H1 (cell line): ENCODE measurements around the gene EPG5. TPM values are rescaled to one million over a fixed set of nuclear protein-coding genes. Genes with fewer than 3 reads are reported as not detected.

ENCODE experiments used
- CTCF ChIA-PET: fragments of 300-600 bp; sonication (Branson Sonifier 250); formaldehyde crosslinking; loops from one replicate; lab custom pipeline; 2021; ENCODE audit not compliant: partially characterized antibody; lab: Charles Lee
- POLR2A ChIA-PET: fragments of 300-600 bp; sonication (Branson Sonifier 250); formaldehyde crosslinking; loops from one replicate; lab custom pipeline; 2021; ENCODE audit warnings: inconsistent platforms; ENCODE audit not compliant: partially characterized antibody; lab: Charles Lee
- DNase-seq, 2 experiments: peaks; one replicate each; pipeline versions ENCODE4 v3.0.0 to v3.0.0-alpha.2; 2010 to 2022; ENCODE audit warnings: low spot score in 2 of 2, low read depth in 1 of 2, mixed read lengths in 1 of 2
- FAIRE-seq: peaks from 2 replicates; lab custom pipeline; 2011; peaks lifted over from hg19 to GRCh38; lab: Jason Lieb, UNC
- H2AFZ ChIP-seq: 2 replicates; pipeline ENCODE4 v1.8.1; 2012; ENCODE audit warnings: low read length, inconsistent platforms
- H2AK5ac ChIP-seq: 2 replicates; pipeline ENCODE4 v1.6.1; 2013; ENCODE audit warnings: low read depth, low read length
- H2BK120ac ChIP-seq: replicated peaks from 2 replicates; pipeline ENCODE3; 2013; ENCODE audit warnings: low read depth, low read length, inconsistent platforms
- H2BK12ac ChIP-seq: 2 replicates; pipeline ENCODE4 v1.6.1; 2013; ENCODE audit warnings: low read depth, low read length
- H2BK15ac ChIP-seq: 2 replicates; pipeline ENCODE4 v1.6.1; 2013; ENCODE audit warnings: low read length
- H2BK20ac ChIP-seq: 2 replicates; pipeline ENCODE4 v1.6.1; 2013; ENCODE audit warnings: low read length
- H2BK5ac ChIP-seq: 2 replicates; pipeline ENCODE4 v1.6.1; 2013; ENCODE audit warnings: low read depth, low read length
- H3K14ac ChIP-seq: 2 replicates; pipeline ENCODE4 v1.6.1; 2013; ENCODE audit warnings: inconsistent platforms; ENCODE audit not compliant: insufficient read length
- H3K18ac ChIP-seq: 2 replicates; pipeline ENCODE4 v1.6.1; 2013; ENCODE audit warnings: low read length; ENCODE audit errors: extremely low read depth
- H3K23ac ChIP-seq: 2 replicates; pipeline ENCODE4 v1.6.1; 2013; ENCODE audit warnings: inconsistent platforms; ENCODE audit not compliant: insufficient read length
- H3K23me2 ChIP-seq: 2 replicates; pipeline ENCODE4 v1.6.1; 2013; ENCODE audit warnings: low read depth, low read length
- H3K27ac ChIP-seq: 2 replicates; pipeline ENCODE4 v1.6.1; 2011; ENCODE audit warnings: low read depth, low read length, inconsistent platforms
- H3K27me3 ChIP-seq, 4 experiments: replicated peaks in 1 of 4; 1 replicate in 1 of 4; 2 replicates in 3 of 4; pipeline versions ENCODE4 v1.6.1 to v1.8.1; 2011 to 2013; ENCODE audit warnings: low read length in 3 of 4, mild to moderate bottlenecking in 3 of 4, inconsistent platforms in 2 of 4, mixed read lengths in 2 of 4, moderate library complexity in 1 of 4; ENCODE audit not compliant: control insufficient read depth in 3 of 4, insufficient read depth in 3 of 4; ENCODE audit errors: extremely low read depth in 1 of 4
- H3K36me3 ChIP-seq, 4 experiments: 2 replicates each; pipeline versions ENCODE4 v1.6.1 to v1.8.1; 2011 to 2013; ENCODE audit warnings: mild to moderate bottlenecking in 4 of 4, low read length in 3 of 4, moderate library complexity in 2 of 4, control low read depth in 1 of 4, inconsistent platforms in 1 of 4; ENCODE audit not compliant: insufficient read depth in 4 of 4, control insufficient read depth in 2 of 4
- H3K4ac ChIP-seq: replicated peaks from 2 replicates; pipeline ENCODE3; 2013; ENCODE audit warnings: low read length, low read depth, mixed read lengths, inconsistent platforms; ENCODE audit not compliant: insufficient read length
- H3K4me1 ChIP-seq, 4 experiments: replicated peaks in 1 of 4; 1 replicate in 1 of 4; 2 replicates in 3 of 4; pipeline versions ENCODE4 v1.6.1 to v1.8.1; 2011 to 2013; ENCODE audit warnings: low read length in 3 of 4, inconsistent platforms in 2 of 4, mixed read lengths in 1 of 4; ENCODE audit not compliant: insufficient read depth in 4 of 4, control insufficient read depth in 3 of 4
- H3K4me2 ChIP-seq, 2 experiments: 2 replicates each; pipeline versions ENCODE4 v1.6.1 to v1.8.1; 2011 to 2013; ENCODE audit warnings: low read depth in 2 of 2, low read length in 2 of 2, control low read depth in 1 of 2, inconsistent platforms in 1 of 2, mild to moderate bottlenecking in 1 of 2; ENCODE audit not compliant: insufficient read depth in 1 of 2
- H3K4me3 ChIP-seq, 4 experiments: fragments of 200-600, 300-600 bp in 1 of 4; sonication (generic), shearing (Covaris generic), sonication (Bioruptor Twin) in 1 of 4; 2 replicates each; pipeline versions ENCODE4 v1.5.1 to v1.8.1; 2011 to 2016; ENCODE audit warnings: low read length in 4 of 4, low read depth in 3 of 4, control low read depth in 2 of 4, inconsistent platforms in 2 of 4, mild to moderate bottlenecking in 2 of 4, mixed read lengths in 1 of 4, moderate library complexity in 1 of 4; ENCODE audit not compliant: insufficient read depth in 2 of 4; ENCODE audit errors: extremely low read depth in 1 of 4
- H3K56ac ChIP-seq: replicated peaks from 2 replicates; pipeline ENCODE3; 2013; ENCODE audit warnings: low read depth, mild to moderate bottlenecking, mixed read lengths, low read length, inconsistent platforms; ENCODE audit not compliant: insufficient read length
- H3K79me1 ChIP-seq: 2 replicates; pipeline ENCODE4 v1.6.1; 2013; ENCODE audit warnings: low read depth, low read length, control low read depth
- H3K79me2 ChIP-seq, 2 experiments: 2 replicates each; pipeline versions ENCODE4 v1.6.1 to v1.8.1; 2012 to 2013; ENCODE audit warnings: low read length in 2 of 2, mild to moderate bottlenecking in 2 of 2, inconsistent platforms in 1 of 2; ENCODE audit not compliant: insufficient read depth in 2 of 2, control insufficient read depth in 1 of 2
- H3K9ac ChIP-seq, 4 experiments: replicated peaks in 1 of 4; 1 replicate in 1 of 4; 2 replicates in 3 of 4; pipeline versions ENCODE4 v1.6.1 to v1.8.1; 2011 to 2013; ENCODE audit warnings: low read depth in 3 of 4, low read length in 3 of 4, control low read depth in 2 of 4, mild to moderate bottlenecking in 2 of 4, moderate library complexity in 2 of 4, inconsistent platforms in 1 of 4; ENCODE audit errors: extremely low read depth in 1 of 4
- H3K9me3 ChIP-seq, 2 experiments: 2 replicates each; pipeline versions ENCODE4 v1.6.1 to v1.8.1; 2012 to 2013; ENCODE audit warnings: mild to moderate bottlenecking in 2 of 2, moderate library complexity in 2 of 2, control low read depth in 1 of 2, inconsistent platforms in 1 of 2, low read depth in 1 of 2, low read length in 1 of 2, mixed read lengths in 1 of 2; ENCODE audit not compliant: insufficient read depth in 2 of 2
- H4K20me1 ChIP-seq, 2 experiments: replicated peaks in 1 of 2; 2 replicates each; pipeline versions ENCODE3 to v1.8.1; 2011 to 2013; ENCODE audit warnings: inconsistent platforms in 2 of 2, low read length in 2 of 2, mild to moderate bottlenecking in 1 of 2; ENCODE audit not compliant: insufficient read depth in 2 of 2, control insufficient read depth in 1 of 2
- H4K5ac ChIP-seq: 2 replicates; pipeline ENCODE4 v1.6.1; 2013; ENCODE audit warnings: low read length, low read depth, mixed read lengths, inconsistent platforms; ENCODE audit not compliant: insufficient read length
- H4K8ac ChIP-seq: 2 replicates; pipeline ENCODE4 v1.8.0; 2013; ENCODE audit warnings: mild to moderate bottlenecking, moderate library complexity, low read length, inconsistent platforms; ENCODE audit not compliant: insufficient read depth; ENCODE audit errors: extremely low read depth
- H4K91ac ChIP-seq: replicated peaks from 2 replicates; pipeline ENCODE3; 2013; ENCODE audit warnings: low read length, mixed read lengths, inconsistent platforms; ENCODE audit not compliant: insufficient read length
- BRCA1 ChIP-seq: IDR thresholded peaks from 2 replicates; pipeline ENCODE4 v1.6.1; 2012; ENCODE audit warnings: low read depth, low read length, improper control_type of control experiment
- CEBPB ChIP-seq: IDR thresholded peaks from 2 replicates; pipeline ENCODE4 v1.6.1; 2012; ENCODE audit warnings: low read depth, low read length
- CREB1 ChIP-seq: IDR thresholded peaks from 2 replicates; pipeline ENCODE4 v1.6.1; 2012; ENCODE audit warnings: inconsistent platforms
- CTBP2 ChIP-seq: IDR thresholded peaks from 2 replicates; pipeline ENCODE4 v1.7.0; 2011; ENCODE audit warnings: borderline replicate concordance, mild to moderate bottlenecking, moderate library complexity, mixed read lengths, low read length; ENCODE audit not compliant: insufficient read depth, insufficient read length
- EZH2 ChIP-seq: fragments of 200-600 bp; sonication (generic); IDR thresholded peaks from 2 replicates; pipeline ENCODE4 v1.7.1; 2012; ENCODE audit warnings: low read depth, mild to moderate bottlenecking, moderate library complexity, low read length, inconsistent platforms; ENCODE audit not compliant: severe bottlenecking
- HDAC6 ChIP-seq: IDR thresholded peaks from one replicate; pipeline ENCODE4 v1.7.1; 2012; ENCODE audit warnings: low read depth, mild to moderate bottlenecking, inconsistent platforms, low read length, moderate library complexity
- KDM1A ChIP-seq: fragments of 200-600, 300-600 bp; sonication (generic); IDR thresholded peaks from 2 replicates; pipeline ENCODE4 v1.7.1; 2016; ENCODE audit warnings: mild to moderate bottlenecking, low read length, borderline replicate concordance
- KDM5A ChIP-seq: fragments of 200-600 bp; IDR thresholded peaks from 2 replicates; pipeline ENCODE4 v1.7.1; 2012; ENCODE audit warnings: mild to moderate bottlenecking, low read length, inconsistent platforms, mixed read lengths
- MAFK ChIP-seq: IDR thresholded peaks from 2 replicates; pipeline ENCODE4 v1.6.1; 2012; ENCODE audit warnings: low read depth, mild to moderate bottlenecking, improper control_type of control experiment, low read length
- RBBP5 ChIP-seq: IDR thresholded peaks from 2 replicates; pipeline ENCODE4 v1.7.1; 2012; ENCODE audit warnings: low read depth, mild to moderate bottlenecking, inconsistent platforms, low read length, moderate library complexity, borderline replicate concordance
- RNF2 ChIP-seq: fragments of 200-900, 300-1000 bp; sonication (generic); IDR thresholded peaks from 2 replicates; pipeline ENCODE4 v1.7.1; 2016; ENCODE audit warnings: borderline replicate concordance, low read depth, mild to moderate bottlenecking, antibody characterized with exemption, low read length; ENCODE audit not compliant: poor library complexity, severe bottlenecking; ENCODE audit errors: missing control alignments
- SUZ12 ChIP-seq: fragments of 200-600 bp; sonication (generic); IDR thresholded peaks from 2 replicates; pipeline ENCODE4 v1.6.1; 2012; ENCODE audit warnings: mild to moderate bottlenecking, inconsistent platforms, low read length, moderate library complexity, mixed read lengths
- WGBS, 2 experiments: shearing (Covaris generic) in 1 of 2; methylation state at CpG; one replicate each; pipeline versions ENCODE4 v1.1.6 to v1.1.7; 2013 to 2015; ENCODE audit warnings: low lambda C conversion rate in 2 of 2, mixed read lengths in 2 of 2, inconsistent platforms in 1 of 2, low coverage in 1 of 2, missing lambda C conversion rate in 1 of 2; ENCODE audit not compliant: insufficient replicate concordance in 2 of 2, insufficient coverage in 1 of 2, insufficient read length in 1 of 2; ENCODE audit errors: extremely low coverage in 1 of 2, missing lambda C conversion rate in 1 of 2; 5-methylcytosine and 5-hydroxymethylcytosine counted together
- polyA plus RNA-seq, 7 experiments: library from polyadenylated mRNA; depleted of rRNA in 3 of 7; stranded (reverse) in 5 of 7; unstranded in 2 of 7; fragments of >200 nt in 5 of 7; fragments of 200-250 nt in 2 of 7; gene quantifications; 1 replicate in 5 of 7; 2 replicates in 1 of 7; 4 replicates in 1 of 7; pipeline versions ENCODE4 v1.2.1 to v1.2.3, GENCODE V29; 2011 to 2013; ENCODE audit warnings: missing spikeins in 2 of 7, mixed read lengths in 2 of 7
- total RNA-seq: library from RNA; stranded (reverse); fragmentation: NEBNext Ultra II Directional; extraction: Animal tissue kit (Norgen Biotek cat#: 25700); gene quantifications from 2 replicates; pipeline ENCODE4 v1.2.1, GENCODE V29; 2021
- TF ChIP-seq, protein P1 (sequence below): IDR thresholded peaks from 2 replicates; pipeline ENCODE4 v1.6.1; 2011; ENCODE audit warnings: low read length, improper control_type of control experiment

Gene EPG5
- total and polyA plus RNA-seq, 2 of the 8 experiments (the other 6 are each of a cell fraction or from before 2014, with no cell fraction given) = 14.1 to 18.3 TPM

GRCh38 chr18:45887585-45887984 lies 79.5 kb downstream of the EPG5 start:
- 93% methylated on average over 5 of the region's 5 CpGs; no CpG with 5 or more reads in 1 of the 2 experiments for WGBS, 2 experiments
- Histone ChIP-seq H3K9ac (no peak overlapping the region), H3K23me2 (no peaks in the 10 kb centered on the region)

More at GRCh38 chr18:45887585-45887984, 79.5 kb downstream of the EPG5 start:
- Histone ChIP-seq H3K4me1 (no peaks in the 10 kb centered on the region), H3K79me2 (no peaks in the 10 kb centered on the region), H3K36me3 (peaks cover 0 to 7% (median 3%) of the 10 kb centered on the region in 4 experiments; a peak in 3 of 8 replicates), H4K91ac (no peak overlapping the region), H2AFZ (no peak overlapping the region), H3K23ac (no peak overlapping the region), H3K27ac (no peak overlapping the region), H3K4me3 (no peak overlapping the region), H2BK5ac (no peak overlapping the region), H2BK15ac (no peak overlapping the region), H3K79me1 (no peaks in the 10 kb centered on the region), H3K4ac (no peak overlapping the region), H3K18ac (no peak overlapping the region), H4K8ac (no peak overlapping the region), H2BK12ac (no peak overlapping the region), H3K56ac (no peak overlapping the region), H3K9me3 (no peaks in the 10 kb centered on the region), H2BK120ac (no peak overlapping the region), H3K4me2 (no peak overlapping the region), H3K27me3 (no peaks in the 10 kb centered on the region), H4K20me1 (no peaks in the 10 kb centered on the region), H3K14ac (no peak overlapping the region)
- DNase-seq = no peak
- CTCF ChIA-PET = interaction anchor here (1.0 kb wide), 1 partner anchor 12 kb away, joined by 3 read pairs; no protein-coding TSS in a partner anchor
- TF ChIP-seq BRCA1 (no peak), CTBP2 (no peak), RBBP5 (no peak), EZH2 (no peak), RNF2 (no peak), HDAC6 (no peak), SUZ12 (no peak), MAFK (no peak), KDM1A (no peak), KDM5A (no peak), CEBPB (no peak), CREB1 (no peak)
- TF ChIP-seq, protein P1, sequence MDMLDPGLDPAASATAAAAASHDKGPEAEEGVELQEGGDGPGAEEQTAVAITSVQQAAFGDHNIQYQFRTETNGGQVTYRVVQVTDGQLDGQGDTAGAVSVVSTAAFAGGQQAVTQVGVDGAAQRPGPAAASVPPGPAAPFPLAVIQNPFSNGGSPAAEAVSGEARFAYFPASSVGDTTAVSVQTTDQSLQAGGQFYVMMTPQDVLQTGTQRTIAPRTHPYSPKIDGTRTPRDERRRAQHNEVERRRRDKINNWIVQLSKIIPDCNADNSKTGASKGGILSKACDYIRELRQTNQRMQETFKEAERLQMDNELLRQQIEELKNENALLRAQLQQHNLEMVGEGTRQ = no peak
- TF ChIP-seq, all 59 proteins: peak for 0
- FAIRE-seq = no peak
- POLR2A ChIA-PET = no interaction called here
- H2BK20ac ChIP-seq = no peak overlapping the region
- H2AK5ac ChIP-seq = no peak overlapping the region
- H4K5ac ChIP-seq = no peak overlapping the region
